ENCODE measurements around the gene STAT1. TPM values are rescaled to one million over a fixed set of nuclear protein-coding genes. Genes with fewer than 3 reads are reported as not detected.

The STAT1 gene
- total and polyA plus RNA-seq, 11 donors: 7.8 to 469 (median 44.0) TPM

- Histone ChIP-seq H3K4me1 (peaks cover 0 to 69% (median 30%) of the 10 kb centered on the region in 12 donors), H3K36me3 (peaks cover 0 to 44% (median 22%) of the 10 kb centered on the region in 9 donors), H3K4me3 (peak overlapping the region; percentile 72 to 94 (median 82)), H3K9me3 (no peaks in the 10 kb centered on the region), H3K27me3 (no peaks in the 10 kb centered on the region), H3K27ac (peak overlapping the region; percentile 75 to 98 (median 90))
- intact Hi-C loops (cut with DNase I): loop anchor here in 1 of 10 donors (5.0 kb wide), 1 partner anchor 231 kb away; no protein-coding TSS in a partner anchor
- DNase-seq: no peak
- no peak for ATAC-seq
- 0 to 1% (median 0%) methylated on average over 14 of the region's 14 CpGs for WGBS, 4 donors
- TF ChIP-seq CTCF (IDR thresholded peaks at IDR 0.05) (no peak), POLR2A (IDR thresholded peaks at IDR 0.05) (no peak)
Observed at GRCh38 chr2:191013682-191013931, 364 bp downstream of the STAT1 start.

GRCh38 chr2:191012845-191013681 is 908 bp downstream of the STAT1 start:
- H3K4me3 ChIP-seq: peak overlapping the region; percentile 72 to 94 (median 82)
- no peaks in the 10 kb centered on the region for H3K27me3 ChIP-seq
- DNase-seq (no peak), ATAC-seq (peak in 3 of 4 donors; percentile 3 to 12 (median 6))
- TF ChIP-seq POLR2A (IDR thresholded peaks at IDR 0.05): no peak
- no peak for TF ChIP-seq CTCF (IDR thresholded peaks at IDR 0.05)
- peak overlapping the region; percentile 75 to 98 (median 90) for H3K27ac ChIP-seq
- 26 to 33% (median 30%) methylated on average over 14 of the region's 14 CpGs for whole genome bisulfite sequencing, 4 donors
- peaks cover 0 to 69% (median 30%) of the 10 kb centered on the region in 12 donors for H3K4me1 ChIP-seq
- H3K9me3 ChIP-seq: no peaks in the 10 kb centered on the region
- intact Hi-C loops (cut with DNase I): loop anchor here in 1 of 10 donors (5.0 kb wide), 1 partner anchor 231 kb away; no protein-coding TSS in a partner anchor
- peaks cover 0 to 50% (median 27%) of the 10 kb centered on the region in 9 donors for H3K36me3 ChIP-seq

- 91 to 98% (median 95%) methylated on average over 3 of the region's 3 CpGs for WGBS, 4 donors
- peaks cover 0 to 72% (median 30%) of the 10 kb centered on the region in 12 donors for H3K4me1 ChIP-seq
- H3K27me3 ChIP-seq: no peaks in the 10 kb centered on the region
- H3K36me3 ChIP-seq: peaks cover 0 to 57% (median 34%) of the 10 kb centered on the region in 9 donors
- no peaks in the 10 kb centered on the region for H3K9me3 ChIP-seq
- DNase-seq (no peak), ATAC-seq (no peak)
- intact Hi-C loops (cut with DNase I): loop anchor here in 1 of 10 donors (5.0 kb wide), 1 partner anchor 230 kb away; no protein-coding TSS in a partner anchor
- TF ChIP-seq POLR2A (IDR thresholded peaks at IDR 0.05) (no peak), CTCF (IDR thresholded peaks at IDR 0.05) (no peak)
- H3K27ac ChIP-seq: peak overlapping the region in 1 of 12 donors; percentile 97
- peak overlapping the region in 11 of 12 donors; percentile 72 to 94 (median 82) for H3K4me3 ChIP-seq
Observed at GRCh38 chr2:191012346-191012745, 1.6 kb downstream of the STAT1 start.
